HEK293T (cell line): ENCODE results near the gene CNIH3.

Experiments used
- BHLHE40 ChIP-seq: fragments of 450-650 bp; IDR thresholded peaks from 2 replicates; pipeline ENCODE4 v1.6.1; 2016; ENCODE audit warnings: mild to moderate bottlenecking, moderate library complexity, borderline replicate concordance
- HDGF ChIP-seq: fragments of 450-650 bp; IDR thresholded peaks from 2 replicates; pipeline ENCODE4 v1.6.1; 2017; ENCODE audit warnings: antibody characterized with exemption, borderline replicate concordance
- SP1 ChIP-seq: fragments of 450-650 bp; IDR thresholded peaks from 2 replicates; pipeline ENCODE4 v1.6.1; 2017
- SUZ12 ChIP-seq: fragments of 450-650 bp; IDR thresholded peaks from 2 replicates; pipeline ENCODE4 v1.6.1; 2016; ENCODE audit warnings: mild to moderate bottlenecking

- TF ChIP-seq SUZ12: no peak
- no peak for TF ChIP-seq SP1
- TF ChIP-seq HDGF: no peak
- no peak for TF ChIP-seq BHLHE40
Observed at GRCh38 chr1:224774378-224774777, 158.3 kb downstream of the CNIH3 start.
